OCI-LY7 (cell line): ENCODE results near the gene PRKCI. TPM values are rescaled to one million over a fixed set of nuclear protein-coding genes. Genes with fewer than 3 reads are reported as not detected.

Experiments used
- BruUV-seq: library from RNA; stranded (reverse); fragments of 400-500 nt; replicated peaks from 2 replicates; lab custom pipeline; 2021; lab: Mats Ljungman, UMichigan
- CTCF ChIA-PET: fragments of 300-600 bp; sonication (Branson Sonifier 250); formaldehyde crosslinking; loops from one replicate; lab custom pipeline; 2022; ENCODE audit warnings: antibody characterized with exemption; ENCODE audit not compliant: unreplicated experiment; lab: Charles Lee
- POLR2A ChIA-PET: fragments of 300-600 bp; sonication (Branson Sonifier 250); formaldehyde crosslinking; loops from one replicate; lab custom pipeline; 2022; ENCODE audit warnings: antibody characterized with exemption; lab: Charles Lee
- DNase-seq: peaks from one replicate; pipeline ENCODE4 v3.0.0-alpha.2; 2015; ENCODE audit warnings: low spot score
- H2AFZ ChIP-seq: fragments of 200-600 bp; sonication (generic), shearing (Covaris generic); 2 replicates; pipeline ENCODE4 v1.6.1; 2014; ENCODE audit warnings: mild to moderate bottlenecking, antibody characterized with exemption, low read length, moderate library complexity
- H3K27ac ChIP-seq: fragments of 200-600 bp; sonication (generic); 2 replicates; pipeline ENCODE4 v1.5.1; 2014; ENCODE audit warnings: mixed run types, low read depth, mild to moderate bottlenecking, moderate library complexity, low read length, inconsistent platforms; ENCODE audit not compliant: poor library complexity, severe bottlenecking
- H3K36me3 ChIP-seq: fragments of 200-600 bp; sonication (generic); 2 replicates; pipeline ENCODE4 v1.6.1; 2014; ENCODE audit warnings: mild to moderate bottlenecking, antibody characterized with exemption, low read length, moderate library complexity, mixed read lengths; ENCODE audit not compliant: insufficient read depth
- H3K4me1 ChIP-seq: fragments of 200-600 bp; sonication (generic); 2 replicates; pipeline ENCODE4 v1.5.1; 2014; ENCODE audit warnings: mild to moderate bottlenecking, low read length; ENCODE audit not compliant: insufficient read depth, poor library complexity, severe bottlenecking
- H3K4me2 ChIP-seq: fragments of 200-600 bp; sonication (generic); 2 replicates; pipeline ENCODE4 v1.6.1; 2014; ENCODE audit warnings: mild to moderate bottlenecking, low read length
- H3K4me3 ChIP-seq: fragments of 200-600 bp; sonication (generic); 2 replicates; pipeline ENCODE4 v1.5.1; 2014; ENCODE audit warnings: mild to moderate bottlenecking, low read depth, low read length; ENCODE audit not compliant: poor library complexity, severe bottlenecking
- H3K79me2 ChIP-seq: fragments of 200-600 bp; sonication (generic); 2 replicates; pipeline ENCODE4 v1.6.1; 2016; ENCODE audit warnings: low read depth, mild to moderate bottlenecking, low read length, moderate library complexity, mixed read lengths; ENCODE audit not compliant: insufficient read depth
- H3K9me2 ChIP-seq: fragments of 200-600 bp; sonication (generic); 2 replicates; pipeline ENCODE4 v1.6.1; 2016; ENCODE audit warnings: mild to moderate bottlenecking, low read length, mixed read lengths; ENCODE audit not compliant: insufficient read depth
- H3K9me3 ChIP-seq: fragments of 200-600 bp; sonication (generic); 2 replicates; pipeline ENCODE4 v1.6.1; 2014; ENCODE audit warnings: mild to moderate bottlenecking, mixed run types, low read length, mixed read lengths
- H4K20me1 ChIP-seq: fragments of 200-600 bp; sonication (generic); 2 replicates; pipeline ENCODE4 v1.6.1; 2014; ENCODE audit warnings: mild to moderate bottlenecking, antibody characterized with exemption, low read length, moderate library complexity, mixed read lengths; ENCODE audit not compliant: insufficient read depth
- CTCF ChIP-seq: fragments of 200-600 bp; sonication (generic); conservative IDR thresholded peaks from 2 replicates; pipeline ENCODE4 v1.5.1; 2014; ENCODE audit warnings: mild to moderate bottlenecking, antibody characterized with exemption, low read length, moderate library complexity, mixed read lengths
- EZH2phosphoT487 ChIP-seq: fragments of 200-600 bp; sonication (generic); IDR thresholded peaks from 2 replicates; pipeline ENCODE4 v1.6.1; 2018; ENCODE audit warnings: low read depth, borderline replicate concordance, mild to moderate bottlenecking, mixed run types, antibody characterized with exemption, low read length, moderate library complexity, mixed read lengths
- intact Hi-C: fragments of 100-400 bp; cut with micrococcal nuclease; formaldehyde crosslinking; loops from one replicate; pipeline ENCODE4 v1.10.0; 2022; ENCODE audit not compliant: unreplicated experiment
- total RNA-seq, 2 experiments: library from RNA; depleted of rRNA in 1 of 2; stranded (reverse); fragments of >200 nt in 1 of 2; shearing (Covaris generic) in 1 of 2; gene quantifications; 2 replicates each; pipeline ENCODE4 v1.2.3, GENCODE V29; 2014 to 2022

Gene PRKCI
- total RNA-seq, 2 experiments from 2014 or later = 27.6 to 36.2 TPM

DNA sequence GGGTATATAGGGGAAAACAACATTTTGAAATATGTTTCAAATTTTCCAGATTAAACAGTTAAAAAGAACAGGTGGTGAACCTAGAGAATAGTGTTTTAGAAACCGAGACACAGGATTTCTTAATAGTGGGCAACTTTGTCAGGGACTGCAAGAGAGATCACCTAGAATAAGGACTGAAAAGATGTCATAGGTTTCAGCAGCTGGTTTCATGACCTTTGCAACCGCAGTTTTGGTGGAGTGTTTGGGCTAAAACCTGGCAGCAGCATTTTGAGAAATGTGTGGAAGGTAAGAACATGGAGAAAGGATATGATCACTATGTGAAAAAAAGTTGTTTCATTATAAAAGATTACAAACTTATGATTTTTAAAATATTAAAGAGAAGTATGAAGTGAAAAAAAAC, 34.9 kb downstream of the PRKCI start:
- Histone ChIP-seq H4K20me1 (no peaks in the 10 kb centered on the region), H3K27ac (peak overlapping the region; percentile 35), H3K79me2 (peaks cover 6% of the 10 kb centered on the region; the same call in 1 of the 2 replicates), H3K4me1 (peaks cover 30% of the 10 kb centered on the region), H2AFZ (no peak overlapping the region), H3K36me3 (peaks cover 29% of the 10 kb centered on the region), H3K4me2 (peak overlapping the region; percentile 28), H3K9me2 (no peaks in the 10 kb centered on the region), H3K9me3 (peaks cover 12% of the 10 kb centered on the region; the same call in 1 of the 2 replicates), H3K4me3 (no peak overlapping the region)
- POLR2A ChIA-PET = interaction anchor here (0.5 kb wide), 1 partner anchor 209 kb away, joined by 4 read pairs; no protein-coding TSS in a partner anchor
- TF ChIP-seq CTCF = no peak
- no peak for TF ChIP-seq EZH2phosphoT487
- CTCF ChIA-PET = no interaction called here
- peak; percentile 34 for DNase-seq
- intact Hi-C loops = no loop called here
- no TSS peak for BruUV-seq

GRCh38 chr3:170258105-170258487, 35.9 kb downstream of the PRKCI start:
- no peaks in the 10 kb centered on the region for H3K9me2 ChIP-seq
- CTCF ChIA-PET = no interaction called here
- no peak overlapping the region for H2AFZ ChIP-seq
- POLR2A ChIA-PET = interaction anchor here (0.5 to 1.6 kb wide), 4 partner anchors 8 to 81 kb away, joined by 3 to 5 read pairs (median 4); no protein-coding TSS in a partner anchor
- peaks cover 6% of the 10 kb centered on the region; the same call in 1 of the 2 replicates for H3K79me2 ChIP-seq
- no peak overlapping the region for H3K27ac ChIP-seq
- H4K20me1 ChIP-seq = no peaks in the 10 kb centered on the region
- peaks cover 12% of the 10 kb centered on the region; the same call in 1 of the 2 replicates for H3K9me3 ChIP-seq
- no peak for TF ChIP-seq EZH2phosphoT487
- TF ChIP-seq CTCF = no peak
- BruUV-seq = no TSS peak
- H3K4me1 ChIP-seq = peaks cover 30% of the 10 kb centered on the region
- intact Hi-C loops = no loop called here
- H3K4me2 ChIP-seq = peak overlapping the region; percentile 41
- no peak overlapping the region for H3K4me3 ChIP-seq
- H3K36me3 ChIP-seq = peaks cover 29% of the 10 kb centered on the region
- DNase-seq = no peak

DNA sequence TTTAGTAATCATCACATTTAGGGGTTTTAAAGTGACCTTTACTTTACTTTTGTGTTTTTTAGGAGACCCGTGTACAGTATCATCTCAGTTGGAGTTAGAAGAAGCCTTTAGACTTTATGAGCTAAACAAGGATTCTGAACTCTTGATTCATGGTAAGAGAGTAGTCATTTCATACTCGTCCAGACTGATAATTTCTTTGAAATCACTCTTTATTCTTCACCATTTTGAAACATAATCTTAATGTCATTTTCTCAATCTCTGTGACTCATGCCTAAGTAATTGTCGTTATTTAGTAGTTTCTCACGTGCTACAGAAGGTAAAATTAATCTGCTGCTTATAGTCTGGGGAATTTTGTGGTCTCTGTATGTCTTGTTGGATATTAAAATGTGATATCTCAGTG, 37.7 kb downstream of the PRKCI start:
- Histone ChIP-seq H2AFZ (no peak overlapping the region), H3K9me3 (peaks cover 12% of the 10 kb centered on the region; the same call in 1 of the 2 replicates), H3K4me3 (no peak overlapping the region), H3K4me1 (peaks cover 30% of the 10 kb centered on the region), H3K36me3 (peaks cover 46% of the 10 kb centered on the region), H3K4me2 (no peak overlapping the region), H4K20me1 (no peaks in the 10 kb centered on the region), H3K79me2 (peaks cover 6% of the 10 kb centered on the region; the same call in 1 of the 2 replicates), H3K9me2 (no peaks in the 10 kb centered on the region), H3K27ac (no peak overlapping the region)
- BruUV-seq = no TSS peak
- TF ChIP-seq EZH2phosphoT487 = no peak
- no peak for TF ChIP-seq CTCF
- DNase-seq = no peak
- intact Hi-C loops = no loop called here
- ChIA-PET POLR2A (no interaction called here), CTCF (no interaction called here)
